ENCODE results near the gene CDH18. TPM values are rescaled to one million over a fixed set of nuclear protein-coding genes. Genes with fewer than 3 reads are reported as not detected.

CDH18 gene
- total and polyA plus RNA-seq, 4 donors = not detected

DNA sequence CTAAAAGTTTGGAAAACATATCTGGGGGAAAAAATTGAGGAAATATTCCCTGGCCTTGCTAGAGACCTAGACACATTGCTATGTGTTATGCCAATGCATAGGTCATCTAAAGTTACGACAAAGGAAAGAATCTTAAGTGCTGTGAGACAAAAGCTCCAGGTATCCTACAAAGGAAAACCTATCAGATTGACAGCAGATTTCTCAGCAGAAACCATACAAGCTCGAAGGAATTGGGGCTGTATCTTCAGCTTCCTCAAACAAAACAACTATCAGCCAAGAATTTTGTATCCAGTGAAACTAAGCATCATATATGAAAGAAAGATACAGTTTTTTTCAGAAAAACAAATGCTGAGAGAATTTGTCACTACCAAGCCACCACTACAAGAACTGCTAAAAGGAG, 234.4 kb downstream of the CDH18 start:
- no peak for ATAC-seq (ENCODE audit: low FRiP score)
- DNase-seq = no peak
- Histone ChIP-seq H3K27me3 (ENCODE audit: control insufficient read depth in 1 of 2, insufficient read depth in 2 of 2, low read length in 1 of 2) (no peaks in the 10 kb centered on the region), H3K4me3 (ENCODE audit: low read length in 2 of 2) (no peak overlapping the region), H3K4me1 (ENCODE audit: control insufficient read depth in 1 of 2, insufficient read depth in 2 of 2, low read length in 2 of 2) (no peaks in the 10 kb centered on the region), H3K36me3 (ENCODE audit: control insufficient read depth in 1 of 2, insufficient read depth in 2 of 2, low read length in 1 of 2) (no peaks in the 10 kb centered on the region), H3K27ac (ENCODE audit: low read depth in 1 of 2, low read length in 2 of 2) (no peak overlapping the region), H3K9me3 (ENCODE audit: control insufficient read depth, low read length) (no peaks in the 10 kb centered on the region)
- WGBS, 2 donors = 67 to 72% methylated on average over 2 of the region's 2 CpGs
- intact Hi-C loops (cut with DNase I) = no loop called here

DNA sequence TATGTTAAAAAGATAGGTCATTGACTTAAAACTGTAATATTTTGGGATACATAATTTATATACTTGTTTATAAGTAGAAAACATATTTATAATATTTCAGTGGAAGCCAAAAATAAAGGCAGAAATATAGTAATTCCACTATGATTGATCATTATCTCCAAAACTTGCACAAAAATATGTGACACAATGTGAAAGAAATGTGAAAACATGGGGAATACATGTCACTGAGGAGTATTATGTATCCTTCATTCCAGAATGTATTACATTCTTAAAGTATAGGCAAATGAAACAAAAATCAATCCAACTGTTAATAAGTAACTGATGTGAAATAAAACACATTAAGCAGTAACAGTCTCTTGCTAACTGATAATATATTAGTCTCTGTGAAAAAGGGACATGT, 236.7 kb downstream of the CDH18 start:
- DNase-seq (no peak), ATAC-seq (ENCODE audit: low FRiP score) (no peak)
- intact Hi-C loops (cut with DNase I) = no loop called here
- Histone ChIP-seq H3K36me3 (ENCODE audit: control insufficient read depth in 1 of 2, insufficient read depth in 2 of 2, low read length in 1 of 2) (no peaks in the 10 kb centered on the region), H3K27me3 (ENCODE audit: control insufficient read depth in 1 of 2, insufficient read depth in 2 of 2, low read length in 1 of 2) (no peaks in the 10 kb centered on the region), H3K27ac (ENCODE audit: low read depth in 1 of 2, low read length in 2 of 2) (no peak overlapping the region), H3K4me1 (ENCODE audit: control insufficient read depth in 1 of 2, insufficient read depth in 2 of 2, low read length in 2 of 2) (no peaks in the 10 kb centered on the region), H3K9me3 (ENCODE audit: control insufficient read depth, low read length) (no peaks in the 10 kb centered on the region), H3K4me3 (ENCODE audit: low read length in 2 of 2) (no peak overlapping the region)

DNA sequence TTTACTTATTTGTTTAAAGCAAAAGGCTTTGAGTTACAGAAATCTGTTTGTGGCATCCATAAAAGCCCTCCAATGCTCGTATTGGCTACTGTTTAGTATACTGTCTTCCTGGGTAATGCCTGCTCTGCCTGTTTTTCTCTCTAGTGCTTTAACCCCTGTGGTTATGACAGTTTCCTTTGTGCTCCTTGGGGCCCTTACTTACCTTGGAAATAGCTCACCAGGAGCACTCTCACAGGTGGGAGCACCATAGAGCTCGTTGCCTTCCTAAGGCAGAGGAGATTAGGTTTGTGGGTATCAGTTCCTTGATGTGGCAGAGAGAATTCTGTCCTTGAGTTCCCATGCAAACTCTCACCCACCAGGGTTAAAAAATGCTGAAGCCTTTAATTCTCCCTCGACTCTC, 242.8 kb downstream of the CDH18 start:
- Histone ChIP-seq H3K36me3 (ENCODE audit: control insufficient read depth in 1 of 2, insufficient read depth in 2 of 2, low read length in 1 of 2) (no peaks in the 10 kb centered on the region), H3K9me3 (ENCODE audit: control insufficient read depth, low read length) (peaks cover 1% of the 10 kb centered on the region), H3K4me1 (ENCODE audit: control insufficient read depth in 1 of 2, insufficient read depth in 2 of 2, low read length in 2 of 2) (no peaks in the 10 kb centered on the region), H3K27ac (ENCODE audit: low read depth in 1 of 2, low read length in 2 of 2) (no peak overlapping the region), H3K27me3 (ENCODE audit: control insufficient read depth in 1 of 2, insufficient read depth in 2 of 2, low read length in 1 of 2) (no peaks in the 10 kb centered on the region), H3K4me3 (ENCODE audit: low read length in 2 of 2) (no peak overlapping the region)
- intact Hi-C loops (cut with DNase I) = no loop called here
- no peak for ATAC-seq (ENCODE audit: low FRiP score)
- no peak for DNase-seq
- 26 to 33% methylated on average over 3 of the region's 3 CpGs for WGBS, 2 donors

- no peak overlapping the region for H3K4me3 ChIP-seq (ENCODE audit: low read length in 2 of 2)
- no peak overlapping the region for H3K27ac ChIP-seq (ENCODE audit: low read depth in 1 of 2, low read length in 2 of 2)
- H3K4me1 ChIP-seq (ENCODE audit: control insufficient read depth in 1 of 2, insufficient read depth in 2 of 2, low read length in 2 of 2) = no peaks in the 10 kb centered on the region
- 66 to 75% methylated on average over 1 of the region's 1 CpG for WGBS, 2 donors
- H3K36me3 ChIP-seq (ENCODE audit: control insufficient read depth in 1 of 2, insufficient read depth in 2 of 2, low read length in 1 of 2) = no peaks in the 10 kb centered on the region
- DNase-seq (no peak), ATAC-seq (ENCODE audit: low FRiP score) (no peak)
- no peaks in the 10 kb centered on the region for H3K27me3 ChIP-seq (ENCODE audit: control insufficient read depth in 1 of 2, insufficient read depth in 2 of 2, low read length in 1 of 2)
- no peaks in the 10 kb centered on the region for H3K9me3 ChIP-seq (ENCODE audit: control insufficient read depth, low read length)
- intact Hi-C loops (cut with DNase I) = no loop called here
These were observed 248.3 kb downstream of the CDH18 start for GRCh38 chr5:19739671-19740070.

- intact Hi-C loops (cut with DNase I) = no loop called here
- Histone ChIP-seq H3K9me3 (ENCODE audit: control insufficient read depth, low read length) (no peaks in the 10 kb centered on the region), H3K36me3 (ENCODE audit: control insufficient read depth in 1 of 2, insufficient read depth in 2 of 2, low read length in 1 of 2) (no peaks in the 10 kb centered on the region), H3K4me3 (ENCODE audit: low read length in 2 of 2) (no peak overlapping the region), H3K27ac (ENCODE audit: low read depth in 1 of 2, low read length in 2 of 2) (no peak overlapping the region), H3K4me1 (ENCODE audit: control insufficient read depth in 1 of 2, insufficient read depth in 2 of 2, low read length in 2 of 2) (no peaks in the 10 kb centered on the region), H3K27me3 (ENCODE audit: control insufficient read depth in 1 of 2, insufficient read depth in 2 of 2, low read length in 1 of 2) (no peaks in the 10 kb centered on the region)
- ATAC-seq (ENCODE audit: low FRiP score) = no peak
- 11 to 34% methylated on average over 1 of the region's 1 CpG for WGBS, 2 donors
- DNase-seq = no peak
These were observed 253.2 kb downstream of the CDH18 start for GRCh38 chr5:19734776-19735175.

GRCh38 chr5:19733612-19734495, 254.1 kb downstream of the CDH18 start:
- intact Hi-C loops (cut with DNase I) = no loop called here

GRCh38 chr5:19728571-19728970, 259.4 kb downstream of the CDH18 start:
- Histone ChIP-seq H3K36me3 (ENCODE audit: control insufficient read depth in 1 of 2, insufficient read depth in 2 of 2, low read length in 1 of 2) (no peaks in the 10 kb centered on the region), H3K4me1 (ENCODE audit: control insufficient read depth in 1 of 2, insufficient read depth in 2 of 2, low read length in 2 of 2) (no peaks in the 10 kb centered on the region), H3K4me3 (ENCODE audit: low read length in 2 of 2) (no peak overlapping the region), H3K9me3 (ENCODE audit: control insufficient read depth, low read length) (no peaks in the 10 kb centered on the region), H3K27me3 (ENCODE audit: control insufficient read depth in 1 of 2, insufficient read depth in 2 of 2, low read length in 1 of 2) (no peaks in the 10 kb centered on the region), H3K27ac (ENCODE audit: low read depth in 1 of 2, low read length in 2 of 2) (no peak overlapping the region)
- intact Hi-C loops (cut with DNase I) = no loop called here
- DNase-seq (no peak), ATAC-seq (ENCODE audit: low FRiP score) (no peak)
- WGBS, 2 donors = 6 to 17% methylated on average over 3 of the region's 3 CpGs

More at GRCh38 chr5:19733612-19734495, 254.1 kb downstream of the CDH18 start:
- WGBS, 2 donors = 73 to 74% methylated on average over 6 of the region's 6 CpGs
- Histone ChIP-seq H3K36me3 (ENCODE audit: control insufficient read depth in 1 of 2, insufficient read depth in 2 of 2, low read length in 1 of 2) (no peaks in the 10 kb centered on the region), H3K4me3 (ENCODE audit: low read length in 2 of 2) (no peak overlapping the region), H3K27me3 (ENCODE audit: control insufficient read depth in 1 of 2, insufficient read depth in 2 of 2, low read length in 1 of 2) (no peaks in the 10 kb centered on the region), H3K9me3 (ENCODE audit: control insufficient read depth, low read length) (no peaks in the 10 kb centered on the region), H3K27ac (ENCODE audit: low read depth in 1 of 2, low read length in 2 of 2) (no peak overlapping the region), H3K4me1 (ENCODE audit: control insufficient read depth in 1 of 2, insufficient read depth in 2 of 2, low read length in 2 of 2) (no peaks in the 10 kb centered on the region)
- DNase-seq (no peak), ATAC-seq (ENCODE audit: low FRiP score) (no peak)

DNA sequence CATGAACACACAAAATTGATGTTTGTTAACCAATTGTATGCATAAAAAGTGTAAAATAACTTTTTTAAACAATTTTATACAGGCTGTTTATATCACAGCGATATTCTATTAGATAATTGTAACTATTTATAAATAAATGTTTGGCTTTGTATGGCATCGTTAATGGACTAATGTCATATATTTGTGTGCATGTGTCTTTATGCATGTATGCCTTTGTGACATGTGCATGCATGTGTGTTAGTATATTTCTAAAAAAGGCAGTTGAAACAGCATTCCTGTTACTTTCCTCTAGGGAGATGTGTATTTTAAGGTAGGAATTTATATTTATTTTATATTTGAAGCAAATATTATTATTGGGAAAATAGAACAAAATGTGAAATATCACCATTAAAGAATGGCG, 268.9 kb downstream of the CDH18 start:
- Histone ChIP-seq H3K27ac (ENCODE audit: low read depth in 1 of 2, low read length in 2 of 2) (no peak overlapping the region), H3K4me3 (ENCODE audit: low read length in 2 of 2) (no peak overlapping the region), H3K36me3 (ENCODE audit: control insufficient read depth in 1 of 2, insufficient read depth in 2 of 2, low read length in 1 of 2) (no peaks in the 10 kb centered on the region), H3K4me1 (ENCODE audit: control insufficient read depth in 1 of 2, insufficient read depth in 2 of 2, low read length in 2 of 2) (no peaks in the 10 kb centered on the region), H3K27me3 (ENCODE audit: control insufficient read depth in 1 of 2, insufficient read depth in 2 of 2, low read length in 1 of 2) (no peaks in the 10 kb centered on the region), H3K9me3 (ENCODE audit: control insufficient read depth, low read length) (no peaks in the 10 kb centered on the region)
- ATAC-seq (ENCODE audit: low FRiP score) (no peak), DNase-seq (no peak)
- 37 to 43% methylated on average over 3 of the region's 3 CpGs for WGBS, 2 donors
- intact Hi-C loops (cut with DNase I) = no loop called here

DNA sequence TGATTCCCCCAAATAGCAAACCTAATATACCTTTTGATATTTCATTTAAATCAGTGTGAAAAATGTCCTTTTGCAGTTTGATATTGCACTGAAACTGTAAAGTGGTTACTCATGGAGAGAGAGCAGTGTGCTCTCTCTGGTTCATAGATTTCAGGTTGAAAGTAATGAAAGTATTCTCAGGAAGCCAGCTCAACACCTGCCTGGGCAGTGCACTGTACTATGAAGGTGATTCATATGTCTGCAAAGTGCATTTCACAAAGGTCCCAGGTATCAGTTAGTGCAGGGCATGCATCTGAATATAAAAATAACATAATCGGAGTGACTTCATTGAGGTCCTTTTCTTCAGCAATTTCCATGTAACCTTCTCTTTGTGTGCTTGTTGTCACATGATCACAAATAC, 274.3 kb downstream of the CDH18 start:
- ATAC-seq (ENCODE audit: low FRiP score) (no peak), DNase-seq (no peak)
- H3K36me3 ChIP-seq (ENCODE audit: control insufficient read depth in 1 of 2, insufficient read depth in 2 of 2, low read length in 1 of 2) = no peaks in the 10 kb centered on the region
- no peaks in the 10 kb centered on the region for H3K27me3 ChIP-seq (ENCODE audit: control insufficient read depth in 1 of 2, insufficient read depth in 2 of 2, low read length in 1 of 2)
- H3K4me1 ChIP-seq (ENCODE audit: control insufficient read depth in 1 of 2, insufficient read depth in 2 of 2, low read length in 2 of 2) = no peaks in the 10 kb centered on the region
- no peak overlapping the region for H3K4me3 ChIP-seq (ENCODE audit: low read length in 2 of 2)
- intact Hi-C loops (cut with DNase I) = no loop called here
- 82 to 86% methylated on average over 1 of the region's 1 CpG for WGBS, 2 donors
- no peak overlapping the region for H3K27ac ChIP-seq (ENCODE audit: low read depth in 1 of 2, low read length in 2 of 2)
- H3K9me3 ChIP-seq (ENCODE audit: control insufficient read depth, low read length) = peaks cover under 1% of the 10 kb centered on the region
